ENCODE data around the gene CLASP1.
"Not testable (repeated sequence)": the region's sequence is repeated elsewhere in the genome, so short reads cannot be mapped to it uniquely, and the experiment has no call there.

Gene CLASP1

DNA sequence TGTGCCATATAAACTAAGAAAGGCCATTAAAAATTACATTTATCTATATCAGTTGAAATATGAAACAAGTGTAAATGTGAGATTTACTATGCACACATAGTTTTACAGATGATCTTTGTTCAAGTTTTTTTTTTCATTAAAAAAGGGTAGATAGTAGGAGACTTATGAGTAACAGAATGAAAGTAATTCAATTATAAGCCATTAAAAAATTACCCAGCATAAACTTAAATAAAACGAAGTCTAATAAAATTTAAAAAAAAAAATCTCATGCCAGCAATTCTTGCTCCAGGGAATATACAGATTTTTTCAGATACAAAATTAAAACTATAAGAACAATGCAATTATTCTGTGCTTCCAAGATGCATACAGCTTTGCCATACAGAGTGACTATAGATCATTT is 236.9 kb downstream of the CLASP1 start:
- DNase-seq = no peak

GRCh38 chr2:121409966-121410365 is 239.3 kb downstream of the CLASP1 start:
- DNase-seq = no peak

DNA sequence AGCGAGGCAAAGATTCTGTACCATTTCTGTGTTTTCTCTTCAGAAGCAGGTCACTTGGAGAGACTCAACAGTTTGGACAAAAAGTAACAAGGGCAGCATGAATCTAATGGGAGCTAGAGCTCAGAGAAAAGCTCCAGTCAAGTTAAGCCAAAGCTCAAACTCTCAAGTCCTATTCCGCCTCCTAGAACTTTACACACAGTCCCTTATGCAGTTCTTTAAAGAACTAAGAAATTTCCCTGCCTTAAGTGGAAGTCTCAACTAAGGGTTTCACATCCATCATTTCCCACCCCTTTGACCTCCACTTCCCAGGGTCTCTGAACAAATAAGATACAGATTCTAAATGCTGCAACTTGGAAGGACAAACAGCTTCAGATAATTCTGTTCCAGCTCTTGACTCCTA is 239.9 kb downstream of the CLASP1 start:
- DNase-seq = no peak

- DNase-seq = peak; percentile 3
Measured at GRCh38 chr2:121408641-121409040, 240.6 kb downstream of the CLASP1 start.

DNA sequence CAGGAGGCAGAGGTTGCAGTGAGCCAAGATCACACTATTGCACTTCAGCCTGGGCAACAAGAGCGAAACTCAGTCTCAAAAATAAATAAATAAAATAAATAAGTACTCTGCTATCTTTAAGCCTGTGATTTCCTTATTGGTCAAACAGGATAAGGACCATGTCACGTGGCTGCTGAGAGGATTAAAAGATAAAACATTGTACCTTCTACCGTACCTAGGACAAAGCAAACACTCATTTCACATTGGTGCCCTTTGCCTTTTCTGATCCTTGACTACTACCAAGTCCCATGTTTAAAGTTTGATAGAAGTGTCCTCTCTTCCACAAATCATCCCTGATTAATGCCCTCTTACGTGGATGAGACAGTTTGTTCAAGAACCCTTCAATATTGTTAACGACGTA is 244.0 kb downstream of the CLASP1 start:
- DNase-seq = no peak

DNA sequence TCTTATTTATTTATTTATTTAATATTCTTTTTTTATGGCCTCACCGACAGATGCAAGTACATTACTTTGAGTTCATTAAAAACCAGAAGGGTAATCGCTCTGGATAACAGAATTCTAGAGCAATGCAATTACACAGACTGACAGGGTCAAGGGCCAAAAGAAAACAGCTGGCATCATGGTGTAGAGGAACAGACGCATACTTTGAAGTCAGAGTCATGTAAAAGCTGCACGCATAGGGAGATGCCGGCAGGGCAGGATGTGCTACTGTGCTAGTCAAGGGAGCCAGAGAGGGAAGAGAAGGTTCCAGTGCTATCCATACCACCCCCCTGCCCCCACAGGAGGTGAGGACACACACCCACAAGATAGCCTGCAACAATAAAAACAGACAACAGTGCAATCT is 249.1 kb downstream of the CLASP1 start:
- peak; percentile 74 for DNase-seq

DNA sequence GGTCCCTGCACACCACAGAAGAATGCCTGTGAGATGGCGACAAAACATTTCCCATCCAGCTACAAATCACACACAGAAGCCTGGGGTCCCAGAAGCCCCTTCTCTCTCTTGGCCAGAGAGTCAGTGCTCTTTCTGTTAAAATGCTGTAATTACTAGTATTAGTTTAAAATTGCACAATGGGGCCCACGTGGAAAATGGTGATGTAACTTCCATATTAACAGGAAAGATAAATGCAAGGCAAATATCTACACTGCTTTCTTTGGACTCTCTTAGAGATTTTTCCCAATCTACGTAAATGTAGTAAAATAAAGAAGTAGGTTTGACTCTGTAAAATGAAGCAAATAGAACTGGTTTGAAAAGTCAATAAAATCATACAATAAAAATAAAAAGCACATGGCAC is 250.4 kb downstream of the CLASP1 start:
- no peak for DNase-seq

DNA sequence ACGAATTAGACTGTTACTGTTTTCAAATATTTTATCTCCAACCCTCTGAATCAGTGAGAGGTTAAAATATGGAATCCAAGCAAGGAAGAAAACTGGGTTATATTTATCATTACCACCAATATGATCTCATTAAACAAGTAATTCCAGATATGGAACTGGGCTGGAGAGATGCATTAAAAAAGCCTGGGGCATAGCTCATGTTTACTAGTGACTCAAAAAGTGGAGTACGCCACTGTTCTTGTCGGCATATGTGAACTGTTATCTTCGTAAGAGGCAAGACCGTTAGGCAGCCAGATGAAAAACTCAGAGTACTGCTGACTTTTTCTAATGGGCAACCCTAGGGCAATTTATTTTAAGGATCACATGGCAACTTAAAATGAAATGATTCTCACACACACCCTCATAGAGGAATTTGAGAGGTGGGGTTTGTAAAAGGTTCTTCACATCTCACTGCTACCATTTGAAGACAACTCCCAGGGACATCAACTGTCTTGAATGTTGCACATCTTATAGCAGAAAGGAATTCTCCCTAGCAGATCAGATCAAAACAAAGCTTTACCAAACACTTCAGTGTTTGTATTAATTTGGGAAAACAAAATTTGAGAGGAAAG is 259.1 kb downstream of the CLASP1 start:
- no peak for DNase-seq

DNA sequence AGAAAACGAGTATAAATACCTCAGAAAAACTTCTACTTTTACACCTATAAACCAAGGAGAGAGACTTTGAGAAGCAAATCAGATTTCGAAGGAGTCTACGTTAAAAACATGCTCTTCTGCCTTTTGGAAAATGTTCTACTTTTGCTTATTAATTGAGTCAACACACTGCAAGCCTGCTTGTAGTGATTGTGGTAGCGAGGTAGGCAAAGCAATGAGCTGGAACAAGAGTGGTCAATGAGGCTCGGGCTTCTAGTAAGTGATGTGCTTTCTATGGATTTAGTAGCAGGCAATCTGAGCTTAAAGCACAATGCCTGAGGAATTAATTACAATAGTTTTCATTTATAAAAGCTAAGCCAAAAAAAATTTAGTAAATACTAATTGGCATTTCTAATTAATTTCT is 260.9 kb downstream of the CLASP1 start:
- DNase-seq = no peak

GRCh38 chr2:121387591-121388325 is 261.5 kb downstream of the CLASP1 start:
- no peak for DNase-seq

- peak; percentile 30 for DNase-seq
Measured at GRCh38 chr2:121386707-121387106, 262.6 kb downstream of the CLASP1 start.

DNA sequence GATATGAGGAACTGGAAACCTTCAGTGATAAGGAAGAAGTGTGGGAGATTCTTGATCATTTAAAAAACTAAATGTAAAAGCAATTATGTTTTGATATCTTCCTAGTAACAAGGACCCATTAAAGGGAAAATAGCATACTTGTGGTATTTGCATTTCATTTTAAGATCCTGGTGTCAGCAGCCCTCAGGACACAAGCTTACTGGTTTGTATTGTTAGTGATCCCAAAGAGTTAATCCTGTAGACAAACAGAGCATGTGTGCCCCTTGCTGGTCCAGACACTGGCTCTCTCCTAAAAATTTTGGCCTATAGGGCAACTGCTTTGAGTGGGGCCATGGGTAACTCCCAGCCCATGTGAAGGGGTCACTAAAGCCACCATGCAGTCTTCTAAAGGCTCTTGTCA is 263.2 kb downstream of the CLASP1 start:
- DNase-seq = no peak

DNA sequence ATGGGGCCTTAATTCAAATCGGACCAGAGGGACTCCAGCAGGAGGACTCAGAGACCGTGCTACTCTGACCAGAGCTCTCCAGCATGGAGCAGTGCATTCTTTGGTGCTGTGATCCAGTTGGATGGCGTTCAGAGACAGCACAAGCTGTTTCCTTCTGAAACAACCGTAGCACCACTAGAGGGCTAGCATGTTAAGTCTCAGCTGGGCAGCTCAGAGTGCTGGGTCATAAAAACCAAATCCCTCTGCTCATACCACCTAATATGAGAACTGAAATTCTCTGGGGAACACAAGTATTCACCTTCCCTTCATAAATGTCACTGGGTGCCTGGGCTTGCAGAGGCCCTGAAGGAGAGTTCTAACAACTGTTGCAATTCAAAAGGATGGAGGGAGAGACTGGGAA is 266.5 kb downstream of the CLASP1 start:
- no peak for DNase-seq

DNA sequence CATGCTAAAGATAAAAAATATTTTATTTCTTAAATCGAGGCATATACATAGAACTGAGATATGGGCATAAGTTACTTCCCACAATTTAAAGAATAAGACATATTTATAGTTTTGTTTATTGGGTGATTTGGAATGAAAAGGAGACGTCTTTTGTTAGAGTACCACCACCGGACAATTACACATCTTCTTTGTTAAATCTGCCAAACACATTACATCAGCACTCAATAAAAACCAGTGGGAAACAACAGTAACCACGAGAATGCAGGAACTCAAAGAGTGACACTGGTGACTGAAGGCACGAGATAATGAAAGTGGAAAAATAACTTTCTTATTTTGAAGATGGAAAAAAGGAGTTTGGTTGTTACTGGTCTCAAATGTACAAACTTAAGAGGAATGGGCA is 271.6 kb downstream of the CLASP1 start:
- DNase-seq = peak; percentile 9

GRCh38 chr2:121376535-121377250 is 272.6 kb downstream of the CLASP1 start:
- no peak for DNase-seq

DNA sequence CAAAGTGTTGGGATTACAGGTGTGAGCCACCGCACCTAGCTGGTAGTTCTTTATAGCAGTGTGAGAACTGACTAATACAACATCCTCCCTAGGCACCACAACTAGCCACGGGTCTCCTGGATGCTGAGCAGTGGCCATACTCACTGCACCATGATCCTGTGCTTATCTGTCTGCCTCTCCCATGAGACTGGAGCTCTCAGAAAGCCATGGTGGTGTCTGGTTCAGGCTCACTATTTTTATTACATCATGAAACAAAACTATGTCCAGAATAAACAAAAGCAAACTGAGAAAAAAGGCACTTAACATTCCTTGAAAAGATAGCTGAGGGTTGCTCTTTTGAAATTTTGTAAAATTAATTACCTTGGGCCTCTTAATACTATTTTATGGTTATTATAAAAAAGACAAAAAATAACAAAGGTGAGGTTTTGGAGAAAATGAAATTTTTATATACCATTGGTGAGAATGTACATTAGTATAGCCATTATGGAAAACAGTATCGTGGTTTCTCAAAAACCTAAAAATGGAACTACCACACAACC is 273.6 kb downstream of the CLASP1 start:
- DNase-seq = no peak

DNA sequence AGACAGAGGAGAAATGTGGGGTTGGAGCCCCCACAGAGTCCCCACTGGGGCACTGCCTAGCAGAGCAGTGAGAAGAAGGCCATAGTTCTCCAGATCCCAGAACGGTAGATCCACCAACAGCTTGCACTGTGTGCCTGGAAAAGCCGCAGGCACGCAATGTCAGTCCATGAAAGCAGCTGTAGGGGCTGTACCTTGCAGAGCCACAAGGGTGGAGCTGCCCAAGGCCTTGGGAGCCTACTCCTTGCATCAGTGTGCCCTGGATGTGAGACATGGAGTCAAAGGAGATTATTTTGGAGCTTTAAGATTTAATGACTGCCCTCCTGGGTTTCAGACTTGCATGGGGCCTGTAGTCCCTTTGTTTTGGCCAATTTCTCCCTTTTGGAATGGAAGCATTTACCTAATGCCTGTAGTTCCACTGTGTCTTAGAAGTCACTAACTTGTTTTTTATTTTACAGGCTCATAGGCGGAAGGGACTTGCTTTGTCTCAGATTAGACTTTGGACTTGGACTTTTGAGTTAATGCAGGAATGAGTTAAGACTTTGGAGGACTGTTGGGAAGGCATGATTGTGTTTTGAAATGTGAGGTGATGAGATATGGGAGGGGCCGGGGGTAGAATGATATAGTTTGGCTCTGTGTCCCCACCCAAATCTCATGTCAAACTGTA is 274.7 kb downstream of the CLASP1 start:
- not testable (repeated sequence) for DNase-seq

- DNase-seq = no peak
Measured at GRCh38 chr2:121372721-121373353, 276.4 kb downstream of the CLASP1 start.

DNA sequence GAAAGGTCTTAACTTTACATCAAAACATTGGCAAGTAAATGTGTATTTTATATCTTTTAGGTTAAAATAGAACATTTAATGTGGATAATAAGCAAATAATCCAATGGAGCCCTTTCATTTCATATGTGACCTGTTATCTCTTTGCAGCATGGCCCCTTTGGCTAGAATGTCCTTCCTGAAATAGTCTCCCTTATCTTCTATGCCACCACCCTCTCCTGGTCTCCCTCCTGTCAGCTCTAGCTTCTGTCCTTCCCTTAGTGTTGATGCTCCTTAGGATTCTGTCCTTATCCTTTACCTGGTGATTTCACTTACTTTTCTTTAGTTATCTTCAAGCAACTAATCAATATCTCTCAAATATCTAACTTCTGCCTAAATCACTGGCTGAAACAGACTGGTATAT is 277.2 kb downstream of the CLASP1 start:
- DNase-seq = no peak

DNA sequence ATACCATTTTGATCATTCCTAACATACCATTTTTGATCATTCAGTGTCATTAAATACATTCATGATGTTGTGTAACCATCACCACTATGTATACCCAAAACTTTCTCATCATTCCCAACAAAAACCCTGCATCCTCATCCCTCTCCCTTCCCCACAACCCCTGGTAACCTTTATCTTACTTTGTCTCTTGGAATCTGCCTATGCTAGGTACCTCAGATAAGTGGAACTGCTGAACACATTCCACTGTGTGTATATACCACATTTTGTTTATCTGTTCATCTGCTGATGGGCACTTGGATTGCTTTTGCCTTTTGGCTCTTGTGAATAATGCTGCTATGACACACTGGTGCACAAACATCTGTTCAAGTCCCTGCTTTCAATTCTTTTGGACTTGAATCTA is 280.4 kb downstream of the CLASP1 start:
- DNase-seq = peak; percentile 30

DNA sequence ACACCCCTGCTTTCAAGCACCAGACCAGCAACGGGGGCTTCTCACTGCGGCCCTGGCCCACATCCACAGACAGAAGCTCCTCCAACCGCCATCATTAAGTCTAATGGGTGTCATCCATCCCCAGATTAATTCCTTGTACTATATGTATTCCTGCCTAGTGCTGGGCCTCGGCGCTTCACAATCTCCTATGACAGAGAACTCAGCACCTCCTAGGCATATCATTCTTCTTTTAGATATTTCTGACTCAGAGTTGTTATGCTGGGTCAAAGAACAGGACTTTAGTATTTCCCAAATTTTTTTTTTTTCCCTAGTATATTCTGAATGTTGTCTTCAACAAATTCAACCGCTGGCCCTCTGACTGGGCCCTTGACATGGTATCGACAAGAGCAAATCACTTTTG is 281.1 kb downstream of the CLASP1 start:
- no peak for DNase-seq

- no peak for DNase-seq
Measured at GRCh38 chr2:121367246-121367900, 281.9 kb downstream of the CLASP1 start.

Measured in fibroblast of skin of abdomen (primary cell).